SW480 (cell line): Measurements from ENCODE around the gene OFD1.

Source experiments
- DNase-seq: peaks from one replicate; pipeline ENCODE4 v3.0.0-alpha.2; 2016; ENCODE audit warnings: low spot score

OFD1 gene

GRCh38 chrX:13793897-13794296, 59.3 kb downstream of the OFD1 start:
- no peak for DNase-seq

DNA sequence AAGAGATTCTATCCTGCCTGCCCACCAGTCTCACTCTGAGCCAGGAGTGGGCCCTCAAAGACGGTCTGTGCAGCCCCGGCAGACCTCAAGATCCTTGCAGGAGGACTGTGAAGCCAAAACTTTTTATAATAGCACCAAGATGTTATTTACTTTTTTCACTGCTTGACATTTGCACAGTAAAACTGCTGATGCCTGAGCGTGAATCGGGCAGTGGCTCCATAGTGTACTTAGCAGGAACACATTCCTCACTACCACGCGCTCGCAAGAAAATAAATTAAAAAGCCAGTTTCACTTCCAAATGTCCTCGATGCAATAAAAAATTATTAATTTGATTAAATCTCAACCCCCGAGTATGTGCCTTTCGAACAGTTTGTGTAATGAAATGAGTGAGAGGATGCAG, 59.9 kb downstream of the OFD1 start:
- no peak for DNase-seq

DNA sequence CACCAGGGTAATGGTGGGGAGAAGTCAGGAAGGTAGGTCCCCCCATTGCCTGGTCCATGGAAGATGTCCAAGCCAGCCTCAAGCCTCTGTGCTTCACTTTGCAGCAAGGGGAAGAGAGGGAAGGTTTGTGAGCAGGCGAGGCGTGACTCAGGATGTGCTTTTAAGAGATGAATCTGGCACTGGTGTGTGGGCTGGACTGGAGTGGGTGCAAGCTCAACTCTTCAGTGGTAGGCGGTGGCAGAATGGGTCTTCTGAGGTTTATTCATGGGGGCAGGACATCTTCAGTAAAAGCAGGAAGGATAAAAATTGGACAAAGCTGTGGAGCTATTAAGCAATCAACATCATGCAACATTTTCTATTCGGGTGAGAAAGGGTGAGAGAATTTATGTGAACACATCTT, 63.0 kb downstream of the OFD1 start:
- no peak for DNase-seq

GRCh38 chrX:13798184-13798583, 63.6 kb downstream of the OFD1 start:
- no peak for DNase-seq

- no peak for DNase-seq
Observed at GRCh38 chrX:13803116-13803515, 68.6 kb downstream of the OFD1 start.

DNA sequence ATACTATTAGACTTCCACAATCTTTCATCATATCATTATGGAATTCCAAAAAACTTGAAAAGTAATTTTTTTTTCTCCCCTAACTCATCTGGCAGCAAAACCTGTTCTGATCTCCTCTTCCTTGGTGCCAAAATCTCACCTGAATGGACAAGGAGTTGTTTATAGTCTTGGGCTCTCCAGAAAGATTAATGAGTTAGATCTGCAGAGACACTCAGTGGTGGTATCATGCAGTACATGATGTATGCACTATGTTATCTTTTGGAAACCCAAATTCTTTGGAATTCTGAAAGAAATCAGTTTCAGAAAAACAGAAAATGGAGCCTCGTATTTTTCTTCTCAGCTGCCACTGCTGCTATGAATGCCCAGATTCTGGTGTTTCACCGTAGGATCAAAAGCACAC, 70.7 kb downstream of the OFD1 start:
- no peak for DNase-seq

GRCh38 chrX:13808293-13808692, 73.7 kb downstream of the OFD1 start:
- no peak for DNase-seq

- peak; percentile 56 for DNase-seq
Observed at GRCh38 chrX:13808865-13809264, 74.3 kb downstream of the OFD1 start.

DNA sequence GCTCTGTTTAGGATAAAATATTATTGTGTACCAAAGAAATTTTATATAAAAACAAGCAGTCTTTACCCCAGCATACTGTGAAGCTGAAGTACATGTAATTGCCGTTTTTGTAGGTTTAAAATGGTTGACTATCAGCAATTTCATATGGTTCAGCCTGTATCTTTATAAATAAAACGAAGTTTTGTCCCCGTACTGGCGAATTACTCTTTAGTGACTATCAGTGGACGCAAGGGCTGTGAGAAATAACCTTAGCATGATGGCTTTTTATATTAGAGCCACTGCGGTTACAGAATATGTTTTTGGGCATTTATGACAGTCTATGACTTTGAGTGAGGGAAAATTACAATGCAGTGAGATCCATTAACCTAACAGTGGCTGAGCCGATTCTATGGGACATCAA, 81.1 kb downstream of the OFD1 start:
- no peak for DNase-seq

GRCh38 chrX:13816176-13816575, 81.6 kb downstream of the OFD1 start:
- DNase-seq = no peak

- no peak for DNase-seq
Observed at GRCh38 chrX:13816643-13817627, 82.4 kb downstream of the OFD1 start, which contains the start of gene GPM6B. Gene GPM6B (minus strand): TSS chrX:13817093. CDS start chrX:13816904, 189 bp downstream.
